ENCODE results near the gene DEGS2. TPM values are rescaled to one million over a fixed set of nuclear protein-coding genes. Genes with fewer than 3 reads are reported as not detected.

The DEGS2 gene
- total and polyA plus RNA-seq, 2 of the 13 experiments (the other 11 are each of a cell fraction or from before 2014, with no cell fraction given) = 0.09 TPM

GRCh38 chr14:100192672-100193416, 33.4 kb upstream of the DEGS2 start (continued):
- peak; percentile 57; the same call in 1 of the 2 replicates for TF ChIP-seq ETS1 (CRISPR knock-in tag; IDR thresholded peaks at IDR 0.05)
- peak; percentile 33; the same call in 1 of the 2 replicates for TF ChIP-seq ZNF614 (CRISPR knock-in tag; IDR thresholded peaks at IDR 0.05; ENCODE audit: borderline replicate concordance)
- TF ChIP-seq ZNF468 (CRISPR knock-in tag; IDR thresholded peaks at IDR 0.05) = no peak
- peak; percentile 57; the same call in 1 of the 2 replicates for TF ChIP-seq ZZZ3 (CRISPR knock-in tag; IDR thresholded peaks at IDR 0.05; ENCODE audit: borderline replicate concordance)
- TF ChIP-seq ZNF180 (CRISPR knock-in tag; IDR thresholded peaks at IDR 0.05; ENCODE audit: borderline replicate concordance, low read depth) = 0 out of 2 replicates have a peak, but pooled peaks have one; percentile 65
- TF ChIP-seq STAG1 (CRISPR knock-in tag; IDR thresholded peaks at IDR 0.05) = peak; percentile 89
- TF ChIP-seq, protein P1, sequence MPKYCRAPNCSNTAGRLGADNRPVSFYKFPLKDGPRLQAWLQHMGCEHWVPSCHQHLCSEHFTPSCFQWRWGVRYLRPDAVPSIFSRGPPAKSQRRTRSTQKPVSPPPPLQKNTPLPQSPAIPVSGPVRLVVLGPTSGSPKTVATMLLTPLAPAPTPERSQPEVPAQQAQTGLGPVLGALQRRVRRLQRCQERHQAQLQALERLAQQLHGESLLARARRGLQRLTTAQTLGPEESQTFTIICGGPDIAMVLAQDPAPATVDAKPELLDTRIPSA (CRISPR knock-in tag; IDR thresholded peaks at IDR 0.05; ENCODE audit: borderline replicate concordance) = peak; percentile 52; the same call in 1 of the 2 replicates
- TF ChIP-seq, protein P2, sequence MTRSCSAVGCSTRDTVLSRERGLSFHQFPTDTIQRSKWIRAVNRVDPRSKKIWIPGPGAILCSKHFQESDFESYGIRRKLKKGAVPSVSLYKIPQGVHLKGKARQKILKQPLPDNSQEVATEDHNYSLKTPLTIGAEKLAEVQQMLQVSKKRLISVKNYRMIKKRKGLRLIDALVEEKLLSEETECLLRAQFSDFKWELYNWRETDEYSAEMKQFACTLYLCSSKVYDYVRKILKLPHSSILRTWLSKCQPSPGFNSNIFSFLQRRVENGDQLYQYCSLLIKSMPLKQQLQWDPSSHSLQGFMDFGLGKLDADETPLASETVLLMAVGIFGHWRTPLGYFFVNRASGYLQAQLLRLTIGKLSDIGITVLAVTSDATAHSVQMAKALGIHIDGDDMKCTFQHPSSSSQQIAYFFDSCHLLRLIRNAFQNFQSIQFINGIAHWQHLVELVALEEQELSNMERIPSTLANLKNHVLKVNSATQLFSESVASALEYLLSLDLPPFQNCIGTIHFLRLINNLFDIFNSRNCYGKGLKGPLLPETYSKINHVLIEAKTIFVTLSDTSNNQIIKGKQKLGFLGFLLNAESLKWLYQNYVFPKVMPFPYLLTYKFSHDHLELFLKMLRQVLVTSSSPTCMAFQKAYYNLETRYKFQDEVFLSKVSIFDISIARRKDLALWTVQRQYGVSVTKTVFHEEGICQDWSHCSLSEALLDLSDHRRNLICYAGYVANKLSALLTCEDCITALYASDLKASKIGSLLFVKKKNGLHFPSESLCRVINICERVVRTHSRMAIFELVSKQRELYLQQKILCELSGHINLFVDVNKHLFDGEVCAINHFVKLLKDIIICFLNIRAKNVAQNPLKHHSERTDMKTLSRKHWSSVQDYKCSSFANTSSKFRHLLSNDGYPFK (CRISPR knock-in tag; IDR thresholded peaks at IDR 0.05; ENCODE audit: borderline replicate concordance) = peak; percentile 84; the same call in 1 of the 2 replicates
- TF ChIP-seq ZNF484 (CRISPR knock-in tag; IDR thresholded peaks at IDR 0.05; ENCODE audit: borderline replicate concordance, low read depth) = no peak
- peak; percentile 81 for TF ChIP-seq ZNF547 (CRISPR knock-in tag; IDR thresholded peaks at IDR 0.05)
- peak; percentile 99 for TF ChIP-seq E2F1 (CRISPR knock-in tag; IDR thresholded peaks at IDR 0.05)
- no peak for TF ChIP-seq HDAC6 (IDR thresholded peaks at IDR 0.05; ENCODE audit: low read depth, low read length)
- no peak for TF ChIP-seq NR2F2 (IDR thresholded peaks at IDR 0.05; ENCODE audit: borderline replicate concordance, low read depth)
- TF ChIP-seq ZFX (CRISPR knock-in tag; IDR thresholded peaks at IDR 0.05; ENCODE audit: low read depth) = peak; percentile 86
- TF ChIP-seq AHDC1 (CRISPR knock-in tag; IDR thresholded peaks at IDR 0.05; ENCODE audit: borderline replicate concordance) = 0 out of 2 replicates have a peak, but pooled peaks have one; percentile 26
- TF ChIP-seq CBFB (CRISPR knock-in tag; IDR thresholded peaks at IDR 0.05) = peak; percentile 82

Measured in HepG2 (cell line).